Lower leg skin (tissue), 4 donors: Measurements from ENCODE around the gene SLC7A4. TPM values are rescaled to one million over a fixed set of nuclear protein-coding genes. Genes with fewer than 3 reads are reported as not detected.

Source experiments
- DNase-seq, 2 donors: peaks; one replicate each; pipeline ENCODE4 v3.0.0-alpha.2; 2019; ENCODE audit warnings: low spot score in 2 of 2
- H3K4me3 ChIP-seq: fragments of 200-600 bp; sonication (generic); 2 replicates; pipeline ENCODE4 v1.5.1; 2017; ENCODE audit warnings: mild to moderate bottlenecking, low read depth; ENCODE audit not compliant: poor library complexity, severe bottlenecking
- CTCF ChIP-seq, 3 donors: fragments of 450-650 bp; IDR thresholded peaks; one replicate each; pipeline ENCODE4 v1.5.1; 2016; ENCODE audit warnings: antibody characterized with exemption in 3 of 3, mild to moderate bottlenecking in 3 of 3, moderate library complexity in 2 of 3
- POLR2A ChIP-seq, 2 donors: fragments of 450-650 bp; IDR thresholded peaks; one replicate each; pipeline ENCODE4 v1.6.1; 2016 to 2017; ENCODE audit warnings: antibody characterized with exemption in 2 of 2, mild to moderate bottlenecking in 1 of 2, moderate library complexity in 1 of 2
- WGBS, 2 donors: methylation state at CpG; one replicate each; pipeline ENCODE4 v1.1.5; 2018; 5-methylcytosine and 5-hydroxymethylcytosine counted together
- intact Hi-C: fragments of 100-400 bp; cut with DNase I; formaldehyde crosslinking; loops from one replicate; pipeline ENCODE4 v1.15.0; 2023; ENCODE audit warnings: low total_unique reads
- total RNA-seq, 4 donors: library from RNA; depleted of rRNA; stranded (reverse); fragments of >200 nt; gene quantifications; one replicate each; pipeline ENCODE4 v1.1.0, GENCODE V29; 2016

Gene SLC7A4
- total RNA-seq, 4 donors from 2014 or later, result 1.5 to 4.5 (median 2.8) TPM

- 66 to 69% methylated on average over 9 of the region's 10 CpGs for WGBS, 2 donors
- intact Hi-C loops, result no loop called here
- no peak for DNase-seq
Measured at GRCh38 chr22:21015466-21016006, 16.8 kb downstream of the SLC7A4 start.

GRCh38 chr22:21014726-21015465 lies 17.5 kb downstream of the SLC7A4 start, which contains the start of gene P2RX6:
Gene P2RX6, plus strand, starts transcription at chr22:21015165. Its CDS starts 10 bp downstream, at chr22:21015175.
- 21 to 29% methylated on average over 10 to 12 of the region's 12 CpGs for WGBS, 2 donors
- TF ChIP-seq CTCF (IDR thresholded peaks at IDR 0.05) (no peak), POLR2A (IDR thresholded peaks at IDR 0.05) (no peak)
- DNase-seq, result no peak
- no peak within 1 kb of the TSS for H3K4me3 ChIP-seq
- intact Hi-C loops, result no loop called here

More at GRCh38 chr22:21015466-21016006, 16.8 kb downstream of the SLC7A4 start:
- TF ChIP-seq CTCF (IDR thresholded peaks at IDR 0.05), result no peak
- TF ChIP-seq POLR2A (IDR thresholded peaks at IDR 0.05), result no peak
- H3K4me3 ChIP-seq, result no peak overlapping the region

GRCh38 chr22:21014202-21014725 lies 18.1 kb downstream of the SLC7A4 start:
- intact Hi-C loops, result no loop called here
- TF ChIP-seq POLR2A (IDR thresholded peaks at IDR 0.05) (no peak), CTCF (IDR thresholded peaks at IDR 0.05) (no peak)
- 2 to 9% methylated on average over 6 to 24 of the region's 40 CpGs for WGBS, 2 donors

GRCh38 chr22:21013657-21014201 lies 18.6 kb downstream of the SLC7A4 start:
- intact Hi-C loops, result no loop called here
- WGBS, 2 donors, result 6 to 8% methylated on average over 18 to 24 of the region's 24 CpGs
- no peak for TF ChIP-seq POLR2A (IDR thresholded peaks at IDR 0.05)
- no peak for TF ChIP-seq CTCF (IDR thresholded peaks at IDR 0.05)
- no peak for DNase-seq
- no peak overlapping the region for H3K4me3 ChIP-seq

More at GRCh38 chr22:21014202-21014725, 18.1 kb downstream of the SLC7A4 start:
- peak; percentile 62 to 96 for DNase-seq
- no peak overlapping the region for H3K4me3 ChIP-seq

GRCh38 chr22:21012446-21013407 lies 19.6 kb downstream of the SLC7A4 start:
- no peak for DNase-seq
- TF ChIP-seq CTCF (IDR thresholded peaks at IDR 0.05), result no peak
- TF ChIP-seq POLR2A (IDR thresholded peaks at IDR 0.05), result no peak
- 77 to 78% methylated on average over 12 to 14 of the region's 14 CpGs for WGBS, 2 donors
- intact Hi-C loops, result no loop called here
- no peak overlapping the region for H3K4me3 ChIP-seq
